Stromal cell of bone marrow (primary cell): Measurements from ENCODE around the gene GON4L.
"Not testable (repeated sequence)": the region's sequence is repeated elsewhere in the genome, so short reads cannot be mapped to it uniquely, and the experiment has no call there.

Source experiments
- DNase-seq: peaks from one replicate; pipeline ENCODE4 v3.0.0-alpha.2; 2012; ENCODE audit warnings: low read depth

The GON4L gene

DNA sequence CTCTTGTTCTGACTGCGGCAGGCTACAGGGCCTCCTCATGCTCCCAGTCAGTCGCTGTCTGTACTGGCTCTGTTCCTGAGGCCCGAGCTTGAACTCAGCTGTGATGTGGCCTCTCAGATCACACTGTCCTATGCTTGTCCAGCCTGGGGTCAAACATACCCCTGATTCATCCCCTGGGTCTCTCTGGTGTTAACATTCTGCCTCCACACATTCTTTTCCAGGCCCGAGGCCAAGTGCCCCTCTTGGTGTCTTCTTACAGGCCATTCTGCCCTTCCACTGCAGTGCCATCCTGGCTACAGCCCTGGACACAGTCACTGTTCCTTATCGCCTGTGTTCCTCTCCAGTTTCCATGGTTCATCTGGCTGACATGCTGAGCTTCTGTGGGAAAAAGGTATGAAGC, 108.9 kb downstream of the GON4L start:
- not testable (repeated sequence) for DNase-seq

- not testable (repeated sequence) for DNase-seq
Measured at GRCh38 chr1:155747586-155747985, 109.4 kb downstream of the GON4L start.

- DNase-seq, result peak; percentile 97
Measured at GRCh38 chr1:155745284-155746228, 111.5 kb downstream of the GON4L start.

GRCh38 chr1:155744711-155745283, 112.2 kb downstream of the GON4L start:
- DNase-seq, result no peak

DNA sequence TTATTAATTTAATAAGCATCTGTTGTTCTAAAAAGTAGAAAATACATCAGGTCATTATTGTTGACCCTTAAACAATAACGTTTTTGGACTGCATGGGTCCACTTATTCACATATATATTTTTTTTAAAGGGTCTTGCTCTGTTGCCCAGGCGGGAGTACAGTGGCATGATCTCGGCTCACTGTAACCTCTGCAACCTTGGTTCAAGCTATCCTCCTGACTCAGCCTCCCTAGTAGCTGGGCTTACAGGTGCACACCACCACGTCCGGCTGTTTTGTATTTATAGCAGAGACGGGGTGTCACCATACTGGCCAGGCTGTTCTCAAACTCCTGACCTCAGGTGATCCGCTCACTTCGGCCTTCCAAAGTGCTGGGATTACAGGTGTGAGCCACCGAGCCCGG, 115.1 kb downstream of the GON4L start:
- no peak for DNase-seq

DNA sequence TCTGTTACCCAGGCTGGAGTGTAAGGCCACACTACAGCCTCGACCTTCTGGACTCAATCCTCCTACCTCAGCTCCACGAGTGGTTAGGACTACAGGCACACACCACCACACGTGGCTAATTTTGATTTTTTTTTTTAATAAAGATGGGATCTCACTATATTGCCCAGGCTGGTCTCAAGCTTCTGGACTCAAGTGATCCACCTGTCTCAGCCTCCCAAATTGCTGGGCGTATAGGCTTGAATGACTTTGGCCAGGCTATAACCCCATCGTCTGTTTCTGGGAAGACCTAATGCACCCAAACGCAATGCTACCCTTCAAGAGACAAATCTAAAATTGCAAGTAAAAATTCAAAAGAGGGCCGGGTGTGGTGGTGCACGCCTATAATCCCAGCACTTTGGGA, 116.0 kb downstream of the GON4L start:
- DNase-seq, result no peak

- peak; percentile 61 for DNase-seq
Measured at GRCh38 chr1:155729031-155729898, 127.7 kb downstream of the GON4L start.

DNA sequence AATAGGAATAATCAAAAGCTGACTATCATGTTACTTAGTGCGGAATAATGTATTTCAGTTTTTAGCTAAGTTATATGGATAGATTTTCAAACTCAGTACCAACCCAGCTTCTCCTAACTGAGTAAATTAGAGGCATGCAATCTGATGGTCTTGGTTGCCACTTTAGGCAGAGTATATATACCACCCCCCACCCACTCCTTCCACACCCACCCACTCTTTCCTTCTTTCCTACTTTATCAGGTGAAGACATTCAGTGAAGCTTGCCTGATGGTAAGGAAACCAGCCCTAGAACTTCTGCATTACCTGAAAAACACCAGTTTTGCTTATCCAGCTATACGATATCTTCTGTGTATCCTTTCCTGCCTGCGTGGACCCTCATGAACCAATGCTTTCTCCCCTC, 131.9 kb downstream of the GON4L start:
- DNase-seq, result no peak

GRCh38 chr1:155719703-155720102, 137.3 kb downstream of the GON4L start:
- DNase-seq, result no peak

DNA sequence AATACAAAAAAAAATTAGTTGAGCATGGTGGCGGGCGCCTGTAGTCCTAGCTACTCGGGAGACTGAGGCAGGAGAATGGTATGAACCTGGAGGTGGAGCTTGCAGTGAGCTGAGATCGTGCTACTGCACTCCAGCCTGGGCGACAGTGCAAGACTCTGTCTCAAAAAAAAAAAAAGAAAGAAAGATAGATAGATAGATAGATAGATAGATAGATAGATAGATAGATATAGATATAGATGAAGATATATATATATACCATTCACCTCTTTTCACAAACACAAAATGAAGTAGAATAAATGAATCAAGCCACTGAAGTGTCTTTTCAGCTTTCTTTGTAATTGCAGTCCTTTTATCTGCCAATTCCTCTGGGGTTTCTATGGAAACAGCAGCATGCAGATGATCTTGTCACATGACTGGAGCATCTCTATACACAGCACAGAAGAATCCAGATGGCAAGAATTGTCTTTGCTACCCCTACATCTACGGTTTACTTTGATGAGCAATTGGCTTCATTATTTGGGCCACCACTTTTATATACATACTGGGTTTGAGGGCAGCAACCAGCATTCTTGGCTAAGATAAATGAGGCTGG, 138.4 kb downstream of the GON4L start:
- DNase-seq, result not testable (repeated sequence)

DNA sequence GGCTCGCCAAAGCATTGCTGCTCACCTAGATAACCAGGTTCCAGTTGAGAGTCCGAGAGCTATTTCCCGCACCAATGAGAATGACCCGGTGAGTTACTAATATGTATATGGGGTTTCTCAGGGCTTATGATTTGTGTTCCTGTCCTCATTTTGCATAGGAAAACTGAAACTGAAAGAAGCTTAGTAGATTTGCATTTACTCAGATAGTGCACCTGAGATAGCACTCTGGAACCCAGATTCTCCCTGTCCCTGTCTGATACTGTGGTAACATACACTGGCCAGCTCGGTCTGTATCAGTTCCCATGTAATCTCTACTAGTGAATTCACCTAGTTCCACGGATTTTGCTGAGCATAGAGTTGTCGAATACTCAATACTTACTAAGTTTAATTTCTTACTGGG, 140.0 kb downstream of the GON4L start:
- DNase-seq, result no peak

- DNase-seq, result no peak
Measured at GRCh38 chr1:155715777-155716176, 141.2 kb downstream of the GON4L start.

GRCh38 chr1:155715056-155715455, 142.0 kb downstream of the GON4L start:
- DNase-seq, result not testable (repeated sequence)

- DNase-seq, result no peak
Measured at GRCh38 chr1:155713075-155713474, 143.9 kb downstream of the GON4L start.

DNA sequence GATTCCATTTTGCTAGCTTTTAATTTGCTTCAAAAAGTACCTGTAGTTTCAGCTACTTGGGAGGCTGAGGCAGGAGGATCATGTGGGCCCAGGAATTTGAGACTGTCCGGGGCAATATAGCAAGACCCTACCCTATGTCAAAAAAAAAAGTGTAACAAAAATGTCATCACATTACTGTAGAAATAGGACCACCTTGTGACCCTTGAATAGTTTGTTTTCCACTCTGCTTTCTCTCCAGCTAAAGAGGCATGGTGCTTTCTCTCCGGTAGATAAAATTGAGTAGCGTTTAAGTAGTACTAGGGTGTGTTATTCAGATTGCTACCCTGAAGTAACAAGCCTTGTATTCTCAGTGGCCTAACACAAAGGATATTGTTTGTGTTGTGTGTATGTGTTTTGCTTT, 144.4 kb downstream of the GON4L start:
- not testable (repeated sequence) for DNase-seq

DNA sequence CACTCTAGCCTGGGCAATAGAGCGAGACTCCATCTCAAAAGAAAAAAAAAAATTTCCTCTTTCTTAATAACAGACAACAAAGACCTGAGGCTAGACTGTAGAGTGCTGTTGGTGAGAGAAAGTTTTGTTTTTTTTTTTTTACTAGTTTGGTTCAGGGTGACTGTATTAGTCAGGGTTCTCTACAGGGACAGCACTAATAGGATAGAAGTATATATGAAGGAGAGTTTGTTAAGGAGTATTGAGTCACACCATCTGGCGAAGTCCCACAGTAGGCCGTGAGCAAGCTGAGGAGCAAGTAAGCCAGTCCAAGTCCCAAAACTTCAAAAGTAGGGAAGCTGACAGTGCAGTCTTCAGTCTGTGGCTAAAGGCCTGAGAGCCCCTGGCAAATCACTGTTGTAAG, 145.6 kb downstream of the GON4L start:
- DNase-seq, result peak; percentile 14

DNA sequence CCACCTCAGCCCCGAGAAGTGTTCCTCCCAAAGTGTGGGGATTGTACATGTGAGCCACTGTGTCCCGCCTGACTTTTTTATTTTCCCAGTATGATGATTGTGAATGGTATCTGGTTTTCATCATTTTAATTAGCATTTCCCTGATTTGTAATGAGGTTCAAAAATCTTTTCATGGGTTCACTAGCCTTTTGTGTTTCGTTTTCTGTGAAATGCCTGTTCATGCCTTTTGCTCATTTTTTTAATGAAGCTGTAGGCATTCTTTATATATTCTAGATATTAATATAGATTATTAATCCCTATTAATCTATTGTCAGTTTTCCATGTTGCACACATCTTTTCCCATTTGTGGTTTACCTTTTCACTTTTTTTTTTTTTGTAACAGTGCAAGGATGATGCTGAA, 147.6 kb downstream of the GON4L start:
- DNase-seq, result no peak

GRCh38 chr1:155706139-155706538, 150.9 kb downstream of the GON4L start:
- peak; percentile 21 for DNase-seq

- not testable (repeated sequence) for DNase-seq
Measured at GRCh38 chr1:155704414-155704813, 152.6 kb downstream of the GON4L start.

DNA sequence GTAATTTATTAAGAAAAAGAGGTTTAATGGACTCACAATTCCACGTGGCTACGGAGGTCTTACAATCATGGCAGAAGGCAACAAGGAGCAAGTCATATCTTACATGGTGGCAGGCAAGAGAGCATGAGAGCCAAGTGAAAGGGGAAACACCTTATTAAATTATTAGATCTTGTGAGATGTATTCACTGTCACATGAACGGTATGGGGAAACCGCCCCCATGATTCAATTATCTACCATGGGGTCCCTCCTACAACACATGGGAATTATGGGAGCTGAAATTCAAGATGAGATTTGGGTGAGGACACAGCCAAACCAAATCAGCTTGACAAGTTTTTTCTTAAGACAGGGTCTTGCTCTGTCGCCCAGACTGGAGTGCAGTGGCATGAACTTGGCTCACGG, 153.8 kb downstream of the GON4L start:
- DNase-seq, result no peak

GRCh38 chr1:155701675-155702074, 155.3 kb downstream of the GON4L start:
- not testable (repeated sequence) for DNase-seq
